D721Med (cell line): ENCODE measurements around the gene THAP7.

Source experiments
- DNase-seq: peaks from one replicate; pipeline ENCODE4 v3.0.0; 2011; ENCODE audit warnings: low spot score; ENCODE audit not compliant: insufficient read length
- FAIRE-seq: peaks from 2 replicates; lab custom pipeline; 2011; peaks lifted over from hg19 to GRCh38; lab: Jason Lieb, UNC
- TF ChIP-seq, protein P1 (sequence below): IDR thresholded peaks from 2 replicates; pipeline ENCODE4 v1.5.1; 2012; ENCODE audit warnings: mild to moderate bottlenecking, control low read depth; ENCODE audit not compliant: insufficient read depth; ENCODE audit errors: missing control alignments

THAP7 gene

DNA sequence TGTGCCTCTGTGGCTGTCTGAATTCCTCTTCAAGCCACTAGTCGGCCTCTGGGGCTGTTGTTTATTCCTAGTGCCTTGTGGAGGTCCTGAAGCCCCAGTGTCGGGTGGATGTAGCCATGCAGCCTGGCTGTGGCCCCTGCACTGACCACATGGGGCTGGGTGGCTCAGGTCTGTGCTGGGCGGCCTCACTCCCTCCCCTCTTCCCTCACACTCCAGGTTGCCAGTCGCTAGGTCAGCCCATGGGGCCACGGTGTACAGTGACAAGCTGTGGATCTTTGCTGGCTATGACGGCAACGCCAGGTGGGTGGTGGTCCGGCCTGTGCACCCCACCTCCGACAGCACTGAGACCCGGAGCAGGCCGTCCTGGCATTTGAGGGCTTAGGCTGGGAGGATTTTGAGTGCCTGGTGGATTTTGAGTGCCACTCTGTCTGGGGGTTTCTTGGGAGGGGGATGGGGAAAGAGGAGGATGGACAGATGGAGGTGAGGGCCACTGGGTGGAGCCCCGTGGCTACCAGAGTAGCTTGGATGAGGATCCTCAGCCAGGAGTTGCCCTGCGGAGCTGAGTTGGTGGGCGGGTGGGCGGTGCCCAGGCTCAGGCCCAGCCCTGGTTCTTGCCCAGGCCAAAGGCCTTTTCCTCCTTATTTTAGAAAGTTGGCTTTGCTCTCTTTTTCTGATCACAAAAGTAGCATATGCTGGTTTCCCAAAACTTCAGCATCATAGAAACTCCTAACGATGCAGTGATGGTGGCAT is 13.2 kb downstream of the THAP7 start:
- FAIRE-seq (no peak), DNase-seq (no peak)
- TF ChIP-seq, protein P1, sequence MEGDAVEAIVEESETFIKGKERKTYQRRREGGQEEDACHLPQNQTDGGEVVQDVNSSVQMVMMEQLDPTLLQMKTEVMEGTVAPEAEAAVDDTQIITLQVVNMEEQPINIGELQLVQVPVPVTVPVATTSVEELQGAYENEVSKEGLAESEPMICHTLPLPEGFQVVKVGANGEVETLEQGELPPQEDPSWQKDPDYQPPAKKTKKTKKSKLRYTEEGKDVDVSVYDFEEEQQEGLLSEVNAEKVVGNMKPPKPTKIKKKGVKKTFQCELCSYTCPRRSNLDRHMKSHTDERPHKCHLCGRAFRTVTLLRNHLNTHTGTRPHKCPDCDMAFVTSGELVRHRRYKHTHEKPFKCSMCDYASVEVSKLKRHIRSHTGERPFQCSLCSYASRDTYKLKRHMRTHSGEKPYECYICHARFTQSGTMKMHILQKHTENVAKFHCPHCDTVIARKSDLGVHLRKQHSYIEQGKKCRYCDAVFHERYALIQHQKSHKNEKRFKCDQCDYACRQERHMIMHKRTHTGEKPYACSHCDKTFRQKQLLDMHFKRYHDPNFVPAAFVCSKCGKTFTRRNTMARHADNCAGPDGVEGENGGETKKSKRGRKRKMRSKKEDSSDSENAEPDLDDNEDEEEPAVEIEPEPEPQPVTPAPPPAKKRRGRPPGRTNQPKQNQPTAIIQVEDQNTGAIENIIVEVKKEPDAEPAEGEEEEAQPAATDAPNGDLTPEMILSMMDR = no peak

DNA sequence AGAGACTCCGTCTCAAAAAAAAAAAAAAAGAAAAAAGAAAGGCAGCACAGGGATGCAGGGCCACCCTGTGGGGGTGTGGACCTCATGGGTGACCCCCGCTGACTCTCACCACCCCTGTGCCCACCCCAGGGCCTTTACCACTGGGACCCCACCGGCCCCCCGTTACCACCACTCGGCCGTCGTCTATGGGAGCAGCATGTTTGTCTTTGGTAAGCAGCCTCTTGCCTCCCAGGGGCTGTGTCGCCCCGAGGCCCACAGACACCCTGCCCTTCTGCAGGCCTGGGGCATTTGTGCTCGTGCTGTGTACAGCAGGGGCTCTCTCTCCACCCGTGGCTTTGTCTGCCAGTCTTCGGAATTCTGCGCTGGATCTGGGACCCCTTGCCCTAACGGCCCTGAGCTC is 14.5 kb downstream of the THAP7 start:
- no peak for DNase-seq
- no peak for FAIRE-seq
- TF ChIP-seq, protein P1 = no peak

DNA sequence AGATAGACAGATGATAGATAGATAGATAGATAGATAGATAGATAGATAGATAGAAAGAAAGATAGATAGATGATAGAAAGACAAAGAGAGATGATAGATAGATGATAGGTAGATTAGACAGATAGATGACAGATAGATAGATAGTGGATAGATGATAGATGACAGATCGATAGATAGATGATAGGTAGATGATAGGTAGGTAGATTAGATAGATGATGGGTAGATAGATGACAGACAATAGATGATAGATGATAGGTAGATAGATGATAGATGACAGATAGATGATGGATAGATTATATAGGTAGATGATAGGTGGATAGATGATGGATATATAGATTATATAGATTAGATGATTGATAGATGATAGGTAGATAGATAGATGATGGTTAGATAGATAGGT is 15.6 kb downstream of the THAP7 start:
- DNase-seq (no peak), FAIRE-seq (no peak)
- TF ChIP-seq, protein P1 = no peak

DNA sequence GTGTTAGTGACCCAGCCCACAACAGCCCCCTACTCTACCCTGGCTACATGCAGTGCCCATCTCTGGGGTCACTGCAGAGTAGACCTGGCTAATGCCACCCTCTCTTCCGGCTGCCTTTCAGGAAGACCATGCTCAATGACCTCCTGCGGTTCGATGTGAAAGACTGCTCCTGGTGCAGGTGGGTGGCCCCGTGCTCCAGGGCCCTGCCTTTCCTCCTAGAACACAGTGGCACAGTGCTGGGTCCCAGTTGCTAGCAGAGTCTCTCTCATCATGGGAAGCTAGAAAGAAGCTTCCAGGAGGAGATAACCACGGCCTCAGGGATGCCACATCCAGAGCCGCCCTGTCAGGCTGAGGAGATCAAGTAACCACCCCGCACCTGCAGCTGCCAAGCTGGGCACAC is 16.2 kb downstream of the THAP7 start:
- FAIRE-seq = no peak
- no peak for DNase-seq
- TF ChIP-seq, protein P1 = no peak

DNA sequence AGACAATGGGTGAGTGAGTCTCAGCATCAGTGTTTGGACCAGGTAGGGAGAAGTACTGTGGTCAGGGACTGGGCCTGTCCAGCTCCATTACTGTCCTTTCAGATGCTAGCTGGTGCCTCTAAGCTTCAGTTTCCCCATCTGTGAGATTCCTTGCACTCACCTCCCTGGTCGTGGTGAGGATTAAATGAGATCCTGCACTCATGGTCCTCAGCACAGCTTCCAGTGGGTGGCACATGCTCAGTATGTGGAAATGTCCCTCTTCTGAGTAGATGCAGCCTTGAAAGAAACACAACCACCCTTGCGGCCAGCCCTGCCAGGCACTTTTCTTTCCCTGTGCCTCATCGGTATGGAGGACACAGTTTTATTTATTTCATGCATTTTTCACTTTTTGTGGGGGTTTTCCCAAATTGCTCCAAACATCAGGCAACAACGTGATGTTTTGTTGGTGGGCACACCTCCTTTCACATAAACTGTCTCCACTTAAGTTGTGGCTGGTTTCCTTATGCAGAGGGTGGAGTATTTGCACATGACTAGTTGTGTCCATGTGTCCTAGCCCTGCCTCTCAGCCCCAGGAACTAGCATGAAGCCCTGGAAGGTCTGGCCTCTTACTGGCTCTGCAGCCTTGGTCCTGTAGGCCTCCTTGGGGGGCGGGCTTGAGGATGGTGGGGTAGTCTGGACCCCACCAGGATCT is 18.7 kb downstream of the THAP7 start:
- DNase-seq (no peak), FAIRE-seq (no peak)
- TF ChIP-seq, protein P1 = no peak

- FAIRE-seq (no peak), DNase-seq (no peak)
- TF ChIP-seq, protein P1 = no peak
These were observed 19.4 kb downstream of the THAP7 start for GRCh38 chr22:20982563-20982882.

- no peak for FAIRE-seq
- TF ChIP-seq, protein P1 = peak; percentile 49
- peak; percentile 85 for DNase-seq
These were observed 19.9 kb downstream of the THAP7 start, which contains the start of gene LZTR1 for GRCh38 chr22:20981787-20982562. Gene LZTR1 (plus strand): TSS chr22:20982297. CDS start chr22:20982372, 75 bp downstream.
